Neural cell (in vitro differentiated cells): ENCODE data around the gene ZNF462. TPM values are rescaled to one million over a fixed set of nuclear protein-coding genes. Genes with fewer than 3 reads are reported as not detected.

Experiments
- H2AFZ ChIP-seq: fragments of 200-600, 300-800 bp; sonication (generic), shearing (Covaris generic); 2 replicates; pipeline ENCODE4 v1.6.0; 2014; ENCODE audit warnings: low read depth, mild to moderate bottlenecking, antibody characterized with exemption, low read length, moderate library complexity
- H3F3A ChIP-seq: fragments of 200-600 bp; shearing (Covaris generic); 2 replicates; pipeline ENCODE4 v1.6.1; 2016; ENCODE audit warnings: mild to moderate bottlenecking, moderate library complexity, mixed read lengths, antibody characterized with exemption, low read length; ENCODE audit not compliant: insufficient read depth, poor library complexity, severe bottlenecking
- H3K27ac ChIP-seq: fragments of 200-600, 300-800 bp; sonication (generic), shearing (Covaris generic); 2 replicates; pipeline ENCODE4 v1.5.1; 2014; ENCODE audit warnings: mild to moderate bottlenecking, low read length, moderate library complexity
- H3K27me3 ChIP-seq: fragments of 300-800, 200-600 bp; sonication (generic), shearing (Covaris generic); 2 replicates; pipeline ENCODE4 v1.6.0; 2014; ENCODE audit warnings: mild to moderate bottlenecking, low read depth, low read length, moderate library complexity; ENCODE audit not compliant: insufficient read depth
- H3K36me3 ChIP-seq: fragments of 300-800, 200-600 bp; sonication (generic), shearing (Covaris generic); 2 replicates; pipeline ENCODE4 v1.5.1; 2014; ENCODE audit warnings: mild to moderate bottlenecking, antibody characterized with exemption, low read length, moderate library complexity; ENCODE audit not compliant: insufficient read depth
- H3K4me2 ChIP-seq: fragments of 300-800, 200-600 bp; sonication (generic), shearing (Covaris generic); 2 replicates; pipeline ENCODE4 v1.6.0; 2014; ENCODE audit warnings: mild to moderate bottlenecking, low read length
- H3K4me3 ChIP-seq: fragments of 300-800, 200-600 bp; sonication (generic), shearing (Covaris generic); 2 replicates; pipeline ENCODE4 v1.5.1; 2014; ENCODE audit warnings: mild to moderate bottlenecking, low read length, moderate library complexity
- H3K79me2 ChIP-seq: fragments of 200-600 bp; shearing (Covaris generic); replicated peaks from 2 replicates; pipeline ENCODE4 v1.6.0; 2014; ENCODE audit warnings: mild to moderate bottlenecking, low read length, moderate library complexity; ENCODE audit not compliant: insufficient read depth
- H3K9ac ChIP-seq: fragments of 300-800, 200-600 bp; sonication (generic), shearing (Covaris generic); 2 replicates; pipeline ENCODE4 v1.6.1; 2016; ENCODE audit warnings: mild to moderate bottlenecking, low read length, mixed read lengths
- H3K9me2 ChIP-seq: fragments of 200-600 bp; shearing (Covaris generic); 2 replicates; pipeline ENCODE4 v1.6.1; 2016; ENCODE audit warnings: mild to moderate bottlenecking, low read length, mixed read lengths; ENCODE audit not compliant: insufficient read depth
- H3K9me3 ChIP-seq: fragments of 200-600, 300-800 bp; sonication (generic), shearing (Covaris generic); 2 replicates; pipeline ENCODE4 v1.6.1; 2016; ENCODE audit warnings: mild to moderate bottlenecking, mixed run types, low read length, moderate library complexity, mixed read lengths
- H4K20me1 ChIP-seq: fragments of 200-600 bp; shearing (Covaris generic); 2 replicates; pipeline ENCODE4 v1.6.1; 2016; ENCODE audit warnings: mild to moderate bottlenecking, mixed run types; ENCODE audit not compliant: insufficient read depth
- EP300 ChIP-seq: fragments of 450-650 bp; conservative IDR thresholded peaks from 2 replicates; pipeline ENCODE4 v1.6.1; 2014; ENCODE audit warnings: antibody characterized with exemption, mild to moderate bottlenecking, moderate library complexity; ENCODE audit not compliant: poor library complexity, severe bottlenecking
- EZH2 ChIP-seq: fragments of 200-600, 300-800 bp; shearing (Covaris generic), sonication (generic); IDR thresholded peaks from 2 replicates; pipeline ENCODE4 v1.6.1; 2014; ENCODE audit warnings: antibody characterized with exemption, low read length, borderline replicate concordance, mild to moderate bottlenecking; ENCODE audit not compliant: insufficient read depth, poor library complexity, severe bottlenecking
- MXI1 ChIP-seq: fragments of 450-650 bp; conservative IDR thresholded peaks from 2 replicates; pipeline ENCODE4 v1.6.1; 2014; ENCODE audit warnings: antibody characterized with exemption, mild to moderate bottlenecking; ENCODE audit not compliant: poor library complexity, severe bottlenecking
- POLR2AphosphoS5 ChIP-seq: IDR thresholded peaks from 2 replicates; pipeline ENCODE4 v1.6.1; 2012
- RAD21 ChIP-seq: fragments of 450-650 bp; conservative IDR thresholded peaks from 2 replicates; pipeline ENCODE4 v1.6.1; 2014; ENCODE audit warnings: antibody characterized with exemption, mild to moderate bottlenecking, moderate library complexity
- SMC3 ChIP-seq: fragments of 450-650 bp; conservative IDR thresholded peaks from 2 replicates; pipeline ENCODE4 v1.6.1; 2014; ENCODE audit warnings: antibody characterized with exemption, mild to moderate bottlenecking, moderate library complexity; ENCODE audit not compliant: poor library complexity
- TAF1 ChIP-seq: IDR thresholded peaks from 2 replicates; pipeline ENCODE4 v1.6.1; 2012; ENCODE audit warnings: low read depth
- polyA plus RNA-seq: library from polyadenylated mRNA; depleted of rRNA; stranded (reverse); fragments of >200 nt; gene quantifications from 2 replicates; pipeline ENCODE4 v1.2.3, GENCODE V29; 2014
- TF ChIP-seq, protein P1 (sequence below): fragments of 450-650 bp; IDR thresholded peaks from 2 replicates; pipeline ENCODE4 v1.5.1; 2014; ENCODE audit warnings: antibody characterized with exemption, mild to moderate bottlenecking, moderate library complexity; ENCODE audit not compliant: poor library complexity, severe bottlenecking
- TF ChIP-seq, protein P2 (sequence below): IDR thresholded peaks from 2 replicates; pipeline ENCODE4 v1.6.1; 2012; ENCODE audit warnings: borderline replicate concordance

ZNF462 gene
- polyA plus RNA-seq, 1 donor from 2014 or later = 9.1 TPM

DNA sequence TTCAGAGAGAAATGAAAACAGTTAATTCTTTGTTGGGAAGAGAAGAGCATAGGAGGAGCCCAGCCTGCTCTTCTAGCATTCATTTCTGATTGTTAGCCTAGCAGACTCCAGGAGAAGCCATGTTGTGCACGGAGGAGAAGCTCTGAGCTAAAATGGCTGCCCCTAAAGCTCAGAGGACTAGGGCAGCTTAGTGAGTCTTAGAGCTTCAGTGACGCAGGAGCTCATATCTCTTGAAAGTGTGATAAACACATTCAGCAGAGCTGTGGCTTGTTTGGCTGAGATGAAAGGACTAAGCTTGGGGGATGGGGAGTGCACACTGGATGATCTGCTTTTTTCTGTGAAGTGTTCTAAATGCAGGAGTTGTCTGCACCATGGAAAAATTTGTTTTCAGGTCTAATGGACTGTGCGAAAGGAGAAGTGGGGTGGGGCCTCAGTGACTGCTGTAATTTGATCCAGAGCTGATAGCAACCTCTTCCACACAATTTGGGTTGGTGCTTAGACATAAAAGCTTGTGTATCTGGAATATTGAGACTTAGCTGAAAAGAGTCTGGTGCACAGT is 58.5 kb downstream of the ZNF462 start:
- Histone ChIP-seq H3K79me2 (peaks cover 34% of the 10 kb centered on the region), H3K27ac (no peak overlapping the region), H4K20me1 (no peaks in the 10 kb centered on the region), H3K36me3 (peaks cover 13% of the 10 kb centered on the region), H2AFZ (no peak overlapping the region), H3F3A (no peaks in the 10 kb centered on the region), H3K4me2 (no peak overlapping the region), H3K4me3 (no peak overlapping the region), H3K9me3 (no peaks in the 10 kb centered on the region), H3K9me2 (no peaks in the 10 kb centered on the region), H3K27me3 (no peaks in the 10 kb centered on the region), H3K9ac (no peak overlapping the region)
- TF ChIP-seq, protein P1, sequence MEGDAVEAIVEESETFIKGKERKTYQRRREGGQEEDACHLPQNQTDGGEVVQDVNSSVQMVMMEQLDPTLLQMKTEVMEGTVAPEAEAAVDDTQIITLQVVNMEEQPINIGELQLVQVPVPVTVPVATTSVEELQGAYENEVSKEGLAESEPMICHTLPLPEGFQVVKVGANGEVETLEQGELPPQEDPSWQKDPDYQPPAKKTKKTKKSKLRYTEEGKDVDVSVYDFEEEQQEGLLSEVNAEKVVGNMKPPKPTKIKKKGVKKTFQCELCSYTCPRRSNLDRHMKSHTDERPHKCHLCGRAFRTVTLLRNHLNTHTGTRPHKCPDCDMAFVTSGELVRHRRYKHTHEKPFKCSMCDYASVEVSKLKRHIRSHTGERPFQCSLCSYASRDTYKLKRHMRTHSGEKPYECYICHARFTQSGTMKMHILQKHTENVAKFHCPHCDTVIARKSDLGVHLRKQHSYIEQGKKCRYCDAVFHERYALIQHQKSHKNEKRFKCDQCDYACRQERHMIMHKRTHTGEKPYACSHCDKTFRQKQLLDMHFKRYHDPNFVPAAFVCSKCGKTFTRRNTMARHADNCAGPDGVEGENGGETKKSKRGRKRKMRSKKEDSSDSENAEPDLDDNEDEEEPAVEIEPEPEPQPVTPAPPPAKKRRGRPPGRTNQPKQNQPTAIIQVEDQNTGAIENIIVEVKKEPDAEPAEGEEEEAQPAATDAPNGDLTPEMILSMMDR = no peak
- TF ChIP-seq, protein P2, sequence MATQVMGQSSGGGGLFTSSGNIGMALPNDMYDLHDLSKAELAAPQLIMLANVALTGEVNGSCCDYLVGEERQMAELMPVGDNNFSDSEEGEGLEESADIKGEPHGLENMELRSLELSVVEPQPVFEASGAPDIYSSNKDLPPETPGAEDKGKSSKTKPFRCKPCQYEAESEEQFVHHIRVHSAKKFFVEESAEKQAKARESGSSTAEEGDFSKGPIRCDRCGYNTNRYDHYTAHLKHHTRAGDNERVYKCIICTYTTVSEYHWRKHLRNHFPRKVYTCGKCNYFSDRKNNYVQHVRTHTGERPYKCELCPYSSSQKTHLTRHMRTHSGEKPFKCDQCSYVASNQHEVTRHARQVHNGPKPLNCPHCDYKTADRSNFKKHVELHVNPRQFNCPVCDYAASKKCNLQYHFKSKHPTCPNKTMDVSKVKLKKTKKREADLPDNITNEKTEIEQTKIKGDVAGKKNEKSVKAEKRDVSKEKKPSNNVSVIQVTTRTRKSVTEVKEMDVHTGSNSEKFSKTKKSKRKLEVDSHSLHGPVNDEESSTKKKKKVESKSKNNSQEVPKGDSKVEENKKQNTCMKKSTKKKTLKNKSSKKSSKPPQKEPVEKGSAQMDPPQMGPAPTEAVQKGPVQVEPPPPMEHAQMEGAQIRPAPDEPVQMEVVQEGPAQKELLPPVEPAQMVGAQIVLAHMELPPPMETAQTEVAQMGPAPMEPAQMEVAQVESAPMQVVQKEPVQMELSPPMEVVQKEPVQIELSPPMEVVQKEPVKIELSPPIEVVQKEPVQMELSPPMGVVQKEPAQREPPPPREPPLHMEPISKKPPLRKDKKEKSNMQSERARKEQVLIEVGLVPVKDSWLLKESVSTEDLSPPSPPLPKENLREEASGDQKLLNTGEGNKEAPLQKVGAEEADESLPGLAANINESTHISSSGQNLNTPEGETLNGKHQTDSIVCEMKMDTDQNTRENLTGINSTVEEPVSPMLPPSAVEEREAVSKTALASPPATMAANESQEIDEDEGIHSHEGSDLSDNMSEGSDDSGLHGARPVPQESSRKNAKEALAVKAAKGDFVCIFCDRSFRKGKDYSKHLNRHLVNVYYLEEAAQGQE = no peak
- TF ChIP-seq POLR2AphosphoS5 (no peak), EZH2 (no peak), RAD21 (no peak), MXI1 (no peak), TAF1 (no peak), EP300 (no peak), SMC3 (no peak)

GRCh38 chr9:106922026-106922425 is 59.1 kb downstream of the ZNF462 start:
- Histone ChIP-seq H3K9me3 (no peaks in the 10 kb centered on the region), H3K79me2 (peaks cover 29% of the 10 kb centered on the region), H3K9me2 (no peaks in the 10 kb centered on the region), H3K36me3 (peaks cover 17% of the 10 kb centered on the region), H3K27me3 (no peaks in the 10 kb centered on the region), H3F3A (no peaks in the 10 kb centered on the region), H2AFZ (no peak overlapping the region), H3K4me2 (no peak overlapping the region), H3K9ac (no peak overlapping the region), H3K27ac (no peak overlapping the region), H4K20me1 (no peaks in the 10 kb centered on the region), H3K4me3 (no peak overlapping the region)
- TF ChIP-seq EP300 = no peak
- no peak for TF ChIP-seq MXI1
- TF ChIP-seq TAF1 = no peak

DNA sequence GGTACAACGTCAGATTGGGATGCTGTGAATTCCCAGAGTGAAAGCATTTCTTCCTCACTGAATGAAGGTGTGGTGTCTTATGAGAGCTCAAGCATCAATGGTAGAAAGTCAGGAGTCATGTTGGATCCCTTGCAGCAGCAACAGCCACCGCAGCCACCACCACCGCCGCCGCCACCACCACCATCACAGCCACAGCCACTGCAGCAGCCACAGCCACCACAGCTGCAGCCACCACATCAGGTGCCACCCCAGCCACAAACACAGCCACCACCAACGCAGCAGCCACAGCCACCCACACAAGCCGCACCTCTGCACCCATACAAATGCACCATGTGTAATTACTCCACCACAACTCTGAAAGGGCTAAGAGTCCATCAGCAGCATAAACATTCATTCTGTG is 62.4 kb downstream of the ZNF462 start:
- Histone ChIP-seq H3K4me2 (no peak overlapping the region), H3K4me3 (no peak overlapping the region), H3K9me3 (no peaks in the 10 kb centered on the region), H2AFZ (no peak overlapping the region), H3K9ac (no peak overlapping the region), H3K36me3 (peaks cover 30% of the 10 kb centered on the region), H3K27me3 (no peaks in the 10 kb centered on the region), H3F3A (no peaks in the 10 kb centered on the region), H3K27ac (no peak overlapping the region), H3K79me2 (peaks cover 10% of the 10 kb centered on the region), H3K9me2 (no peaks in the 10 kb centered on the region), H4K20me1 (no peaks in the 10 kb centered on the region)
- TF ChIP-seq TAF1 (no peak), SMC3 (no peak), POLR2AphosphoS5 (no peak), EZH2 (no peak), RAD21 (no peak), MXI1 (no peak), EP300 (no peak)
- TF ChIP-seq, protein P2 = no peak
- TF ChIP-seq, protein P1 = no peak
